Skin of body (tissue), 2 donors: Measurements from ENCODE around the gene TRMT1. TPM values are rescaled to one million over a fixed set of nuclear protein-coding genes. Genes with fewer than 3 reads are reported as not detected.
"Not testable (repeated sequence)": the region's sequence is repeated elsewhere in the genome, so short reads cannot be mapped to it uniquely, and the experiment has no call there.

Experiments
- DNase-seq: peaks from one replicate; lab custom pipeline; 2025; lab: John Stamatoyannopoulos, UW
- total RNA-seq: library from RNA; depleted of rRNA; stranded (reverse); fragments of >200 nt; gene quantifications from one replicate; pipeline ENCODE4 v1.2.3, GENCODE V29; 2014

The TRMT1 gene
- total RNA-seq, 1 donor from 2014 or later, result 16.9 TPM

- DNase-seq, result no peak
Measured at GRCh38 chr19:13150931-13151604, 34.5 kb upstream of the TRMT1 start.

GRCh38 chr19:13150187-13150930 lies 33.8 kb upstream of the TRMT1 start, which contains the start of the genes IER2 and STX10:
IER2 (plus strand) TSS chr19:13150411; CDS start chr19:13153187, 2,776 bp downstream.
STX10 (minus strand) TSS chr19:13150375; CDS start chr19:13150173, 202 bp downstream.
- peak; percentile 94 for DNase-seq

- DNase-seq, result peak; percentile 54
Measured at GRCh38 chr19:13149628-13150186, 33.2 kb upstream of the TRMT1 start.

- DNase-seq, result not testable (repeated sequence)
Measured at GRCh38 chr19:13149173-13149627, 32.7 kb upstream of the TRMT1 start.

- DNase-seq, result peak; percentile 48
Measured at GRCh38 chr19:13146763-13147563, 30.4 kb upstream of the TRMT1 start.

GRCh38 chr19:13139633-13140311 lies 23.2 kb upstream of the TRMT1 start:
- DNase-seq, result no peak

- DNase-seq, result no peak
Measured at GRCh38 chr19:13138916-13139198, 22.3 kb upstream of the TRMT1 start.

GRCh38 chr19:13138171-13138915 lies 21.8 kb upstream of the TRMT1 start:
- no peak for DNase-seq

- DNase-seq, result no peak
Measured at GRCh38 chr19:13137290-13137794, 20.8 kb upstream of the TRMT1 start.

- DNase-seq, result no peak
Measured at GRCh38 chr19:13135068-13136062, 18.8 kb upstream of the TRMT1 start.

- DNase-seq, result no peak
Measured at GRCh38 chr19:13134626-13135025, 18.1 kb upstream of the TRMT1 start.

GRCh38 chr19:13133241-13133870 lies 16.8 kb upstream of the TRMT1 start:
- no peak for DNase-seq

- no peak for DNase-seq
Measured at GRCh38 chr19:13132471-13133180, 16.1 kb upstream of the TRMT1 start.

- DNase-seq, result no peak
Measured at GRCh38 chr19:13130886-13131490, 14.4 kb upstream of the TRMT1 start.

GRCh38 chr19:13129384-13129783 lies 12.8 kb upstream of the TRMT1 start:
- no peak for DNase-seq

GRCh38 chr19:13128583-13128982 lies 12.0 kb upstream of the TRMT1 start:
- no peak for DNase-seq

- no peak for DNase-seq
Measured at GRCh38 chr19:13127811-13128575, 11.5 kb upstream of the TRMT1 start.
